ENCODE data around the gene ASIC5.

- TF ChIP-seq POLR2A (IDR thresholded peaks at IDR 0.05) (no peak), CTCF (IDR thresholded peaks at IDR 0.05) (no peak)
These were observed 21.9 kb upstream of the ASIC5 start for GRCh38 chr4:155887847-155888570.
